ENCODE results near the gene SPTB.

Gene SPTB

GRCh38 chr14:64702493-64703394 is 177.0 kb downstream of the SPTB start:
- Histone ChIP-seq H3K4me2 (ENCODE audit: insufficient read depth, low read length) (no peak overlapping the region), H3K4me3 (ENCODE audit: low read depth in 1 of 2, low read length in 2 of 2) (no peak overlapping the region), H3K36me3 (ENCODE audit: insufficient read depth, low read length) (no peaks in the 10 kb centered on the region), H3K79me2 (ENCODE audit: insufficient read depth, low read length) (no peaks in the 10 kb centered on the region), H3K9ac (ENCODE audit: low read depth, low read length) (no peak overlapping the region), H3K9me3 (ENCODE audit: insufficient read depth, low read length, severe bottlenecking) (no peaks in the 10 kb centered on the region), H3K4me1 (ENCODE audit: insufficient read depth, low read length) (no peaks in the 10 kb centered on the region), H3K27me3 (ENCODE audit: insufficient read depth, low read length, poor library complexity) (peaks cover 56% of the 10 kb centered on the region), H4K20me1 (ENCODE audit: insufficient read depth, low read length) (no peaks in the 10 kb centered on the region), H2AFZ (ENCODE audit: low read depth, low read length) (no peak overlapping the region), H3K27ac (ENCODE audit: low read length) (no peak overlapping the region)
- no peak for DNase-seq
- TF ChIP-seq, protein P1, sequence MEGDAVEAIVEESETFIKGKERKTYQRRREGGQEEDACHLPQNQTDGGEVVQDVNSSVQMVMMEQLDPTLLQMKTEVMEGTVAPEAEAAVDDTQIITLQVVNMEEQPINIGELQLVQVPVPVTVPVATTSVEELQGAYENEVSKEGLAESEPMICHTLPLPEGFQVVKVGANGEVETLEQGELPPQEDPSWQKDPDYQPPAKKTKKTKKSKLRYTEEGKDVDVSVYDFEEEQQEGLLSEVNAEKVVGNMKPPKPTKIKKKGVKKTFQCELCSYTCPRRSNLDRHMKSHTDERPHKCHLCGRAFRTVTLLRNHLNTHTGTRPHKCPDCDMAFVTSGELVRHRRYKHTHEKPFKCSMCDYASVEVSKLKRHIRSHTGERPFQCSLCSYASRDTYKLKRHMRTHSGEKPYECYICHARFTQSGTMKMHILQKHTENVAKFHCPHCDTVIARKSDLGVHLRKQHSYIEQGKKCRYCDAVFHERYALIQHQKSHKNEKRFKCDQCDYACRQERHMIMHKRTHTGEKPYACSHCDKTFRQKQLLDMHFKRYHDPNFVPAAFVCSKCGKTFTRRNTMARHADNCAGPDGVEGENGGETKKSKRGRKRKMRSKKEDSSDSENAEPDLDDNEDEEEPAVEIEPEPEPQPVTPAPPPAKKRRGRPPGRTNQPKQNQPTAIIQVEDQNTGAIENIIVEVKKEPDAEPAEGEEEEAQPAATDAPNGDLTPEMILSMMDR (IDR thresholded peaks at IDR 0.05; ENCODE audit: borderline replicate concordance, extremely low read depth, low read length, poor library complexity, severe bottlenecking), result no peak
- no peak for TF ChIP-seq EZH2 (IDR thresholded peaks at IDR 0.05; ENCODE audit: borderline replicate concordance, low read depth, low read length, severe bottlenecking)
- no peak for ATAC-seq (ENCODE audit: insufficient read depth, low read depth)

GRCh38 chr14:64701660-64702059 is 178.0 kb downstream of the SPTB start:
- Histone ChIP-seq H3K36me3 (ENCODE audit: insufficient read depth, low read length) (no peaks in the 10 kb centered on the region), H3K9me3 (ENCODE audit: insufficient read depth, low read length, severe bottlenecking) (no peaks in the 10 kb centered on the region), H4K20me1 (ENCODE audit: insufficient read depth, low read length) (no peaks in the 10 kb centered on the region), H3K27me3 (ENCODE audit: insufficient read depth, low read length, poor library complexity) (peaks cover 52% of the 10 kb centered on the region), H3K79me2 (ENCODE audit: insufficient read depth, low read length) (no peaks in the 10 kb centered on the region), H3K4me1 (ENCODE audit: insufficient read depth, low read length) (no peaks in the 10 kb centered on the region), H3K4me2 (ENCODE audit: insufficient read depth, low read length) (no peak overlapping the region), H3K4me3 (ENCODE audit: low read depth in 1 of 2, low read length in 2 of 2) (no peak overlapping the region), H3K27ac (ENCODE audit: low read length) (no peak overlapping the region), H2AFZ (ENCODE audit: low read depth, low read length) (no peak overlapping the region), H3K9ac (ENCODE audit: low read depth, low read length) (no peak overlapping the region)
- no peak for ATAC-seq (ENCODE audit: insufficient read depth, low read depth)
- no peak for TF ChIP-seq EZH2 (IDR thresholded peaks at IDR 0.05; ENCODE audit: borderline replicate concordance, low read depth, low read length, severe bottlenecking)
- TF ChIP-seq, protein P1 (IDR thresholded peaks at IDR 0.05; ENCODE audit: borderline replicate concordance, extremely low read depth, low read length, poor library complexity, severe bottlenecking), result no peak
- no peak for DNase-seq

- Histone ChIP-seq H3K4me3 (ENCODE audit: low read depth in 1 of 2, low read length in 2 of 2) (no peak overlapping the region), H3K27me3 (ENCODE audit: insufficient read depth, low read length, poor library complexity) (peaks cover 56% of the 10 kb centered on the region), H2AFZ (ENCODE audit: low read depth, low read length) (no peak overlapping the region), H3K4me1 (ENCODE audit: insufficient read depth, low read length) (no peaks in the 10 kb centered on the region), H3K9ac (ENCODE audit: low read depth, low read length) (no peak overlapping the region), H3K4me2 (ENCODE audit: insufficient read depth, low read length) (no peak overlapping the region), H3K36me3 (ENCODE audit: insufficient read depth, low read length) (no peaks in the 10 kb centered on the region), H3K9me3 (ENCODE audit: insufficient read depth, low read length, severe bottlenecking) (no peaks in the 10 kb centered on the region), H4K20me1 (ENCODE audit: insufficient read depth, low read length) (no peaks in the 10 kb centered on the region), H3K27ac (ENCODE audit: low read length) (no peak overlapping the region), H3K79me2 (ENCODE audit: insufficient read depth, low read length) (no peaks in the 10 kb centered on the region)
- no peak for DNase-seq
- ATAC-seq (ENCODE audit: insufficient read depth, low read depth), result no peak
- TF ChIP-seq, protein P1 (IDR thresholded peaks at IDR 0.05; ENCODE audit: borderline replicate concordance, extremely low read depth, low read length, poor library complexity, severe bottlenecking), result no peak
- TF ChIP-seq EZH2 (IDR thresholded peaks at IDR 0.05; ENCODE audit: borderline replicate concordance, low read depth, low read length, severe bottlenecking), result no peak
Measured at GRCh38 chr14:64700894-64701293, 178.8 kb downstream of the SPTB start.

All from DND-41 (cell line).